GM12865 (cell line): ENCODE data around the gene CKMT2.
"Not testable (repeated sequence)": the region's sequence is repeated elsewhere in the genome, so short reads cannot be mapped to it uniquely, and the experiment has no call there.

Experiments used
- DNase-seq: peaks from one replicate; pipeline ENCODE4 v3.0.0; 2010; ENCODE audit warnings: low read depth
- H3K4me3 ChIP-seq: 2 replicates; pipeline ENCODE4 v1.5.1; 2011; ENCODE audit warnings: mild to moderate bottlenecking, low read depth, low read length, control low read depth
- TF ChIP-seq, protein P1 (sequence below): IDR thresholded peaks from 2 replicates; pipeline ENCODE4 v1.5.1; 2011; ENCODE audit warnings: low read length, control low read depth, low read depth, inconsistent platforms; ENCODE audit not compliant: insufficient read depth; ENCODE audit errors: missing control alignments

The CKMT2 gene

GRCh38 chr5:81269751-81270393 lies 36.8 kb downstream of the CKMT2 start:
- TF ChIP-seq, protein P1, sequence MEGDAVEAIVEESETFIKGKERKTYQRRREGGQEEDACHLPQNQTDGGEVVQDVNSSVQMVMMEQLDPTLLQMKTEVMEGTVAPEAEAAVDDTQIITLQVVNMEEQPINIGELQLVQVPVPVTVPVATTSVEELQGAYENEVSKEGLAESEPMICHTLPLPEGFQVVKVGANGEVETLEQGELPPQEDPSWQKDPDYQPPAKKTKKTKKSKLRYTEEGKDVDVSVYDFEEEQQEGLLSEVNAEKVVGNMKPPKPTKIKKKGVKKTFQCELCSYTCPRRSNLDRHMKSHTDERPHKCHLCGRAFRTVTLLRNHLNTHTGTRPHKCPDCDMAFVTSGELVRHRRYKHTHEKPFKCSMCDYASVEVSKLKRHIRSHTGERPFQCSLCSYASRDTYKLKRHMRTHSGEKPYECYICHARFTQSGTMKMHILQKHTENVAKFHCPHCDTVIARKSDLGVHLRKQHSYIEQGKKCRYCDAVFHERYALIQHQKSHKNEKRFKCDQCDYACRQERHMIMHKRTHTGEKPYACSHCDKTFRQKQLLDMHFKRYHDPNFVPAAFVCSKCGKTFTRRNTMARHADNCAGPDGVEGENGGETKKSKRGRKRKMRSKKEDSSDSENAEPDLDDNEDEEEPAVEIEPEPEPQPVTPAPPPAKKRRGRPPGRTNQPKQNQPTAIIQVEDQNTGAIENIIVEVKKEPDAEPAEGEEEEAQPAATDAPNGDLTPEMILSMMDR: no peak
- DNase-seq: no peak
- H3K4me3 ChIP-seq: no peak overlapping the region

- not testable (repeated sequence) for DNase-seq, H3K4me3 ChIP-seq
These were observed 37.4 kb downstream of the CKMT2 start for GRCh38 chr5:81270394-81271027.

DNA sequence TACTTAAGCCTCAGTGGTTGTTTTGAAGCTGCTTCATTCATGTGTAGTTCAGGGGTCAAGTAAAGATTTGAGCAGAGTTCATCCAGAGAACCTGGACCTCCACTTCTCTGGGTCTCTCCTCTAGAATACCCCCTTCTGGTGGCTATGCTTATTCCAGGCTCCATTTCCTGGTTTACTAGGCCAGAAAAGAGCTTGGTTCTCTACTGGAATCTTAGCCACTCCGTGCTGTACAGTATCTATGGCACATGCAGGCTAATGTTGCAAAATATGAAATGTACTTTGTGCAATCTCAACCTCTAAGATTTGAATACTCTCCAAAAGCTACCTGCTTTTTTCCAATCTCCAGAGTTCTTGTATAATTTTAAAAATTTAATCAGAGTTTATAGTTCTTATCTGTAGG lies 50.9 kb downstream of the CKMT2 start:
- no peak overlapping the region for H3K4me3 ChIP-seq
- DNase-seq: no peak
- TF ChIP-seq, protein P1: no peak

- TF ChIP-seq, protein P1: no peak
- no peak overlapping the region for H3K4me3 ChIP-seq
- DNase-seq: no peak
These were observed 53.0 kb downstream of the CKMT2 start for GRCh38 chr5:81286059-81286617.

GRCh38 chr5:81288021-81288433 lies 54.9 kb downstream of the CKMT2 start:
- TF ChIP-seq, protein P1: no peak
- no peak overlapping the region for H3K4me3 ChIP-seq
- peak; percentile 23 for DNase-seq

DNA sequence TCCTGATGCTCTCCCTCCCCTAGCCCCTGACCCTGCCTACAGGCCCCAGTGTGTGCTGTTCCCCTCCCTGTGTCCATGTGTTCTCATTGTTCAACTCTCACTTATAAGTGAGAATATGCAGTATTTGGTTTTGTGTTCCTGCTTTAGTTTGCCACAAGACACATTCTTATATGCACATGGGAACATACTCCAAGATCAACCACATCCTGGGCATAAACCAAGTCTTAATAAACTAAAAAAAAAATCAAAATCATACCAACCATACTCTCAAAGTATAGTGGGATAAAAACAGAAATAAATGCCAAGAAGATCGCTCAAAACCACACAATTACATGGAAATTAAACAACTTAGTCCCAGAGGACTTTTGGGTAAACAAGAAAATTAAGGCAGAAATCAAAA lies 57.0 kb downstream of the CKMT2 start:
- TF ChIP-seq, protein P1: no peak
- H3K4me3 ChIP-seq: no peak overlapping the region
- no peak for DNase-seq

DNA sequence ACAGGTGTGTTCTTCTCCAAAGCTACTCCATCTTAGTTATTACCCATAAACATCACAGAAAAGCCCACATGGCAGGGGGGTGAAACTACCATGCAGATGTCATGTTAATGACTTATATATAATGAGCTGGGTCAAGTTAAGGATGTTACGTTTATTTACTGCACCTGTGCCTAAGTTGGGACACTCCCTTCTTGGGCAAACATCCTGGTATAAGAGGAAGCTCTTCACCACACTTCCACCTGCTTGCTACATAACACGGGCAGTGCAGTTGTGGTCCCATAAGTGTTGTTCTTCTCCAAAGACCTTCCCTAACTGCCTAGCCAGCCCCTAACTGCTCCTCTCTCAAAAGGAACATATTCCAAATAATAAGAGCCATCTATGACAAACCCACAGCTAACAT lies 59.0 kb downstream of the CKMT2 start:
- TF ChIP-seq, protein P1: no peak
- DNase-seq: no peak
- no peak overlapping the region for H3K4me3 ChIP-seq

DNA sequence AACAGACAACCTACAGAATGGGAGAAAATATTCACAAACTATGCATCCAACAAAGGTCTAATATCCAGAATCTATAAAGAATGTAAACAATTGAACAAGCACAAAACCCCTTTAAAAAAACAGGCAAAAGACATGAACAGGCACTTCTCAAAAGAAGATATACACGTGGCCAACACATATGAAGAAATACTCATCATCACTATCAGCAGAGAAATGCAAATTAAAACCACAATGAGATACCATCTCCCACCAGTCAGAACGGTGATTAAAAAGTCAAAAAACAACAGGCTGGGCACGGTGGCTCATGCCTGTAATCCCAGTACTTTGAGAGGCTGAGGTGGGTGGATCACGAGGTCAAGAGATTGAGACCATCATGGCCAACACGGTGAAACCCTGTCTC lies 60.9 kb downstream of the CKMT2 start:
- DNase-seq, H3K4me3 ChIP-seq: not testable (repeated sequence)
